Left ventricle myocardium inferior (tissue), 1 donor: ENCODE measurements around the gene ASTN2. TPM values are rescaled to one million over a fixed set of nuclear protein-coding genes. Genes with fewer than 3 reads are reported as not detected.
A peak's percentile ranks its signal among the peaks of the same experiment; 100 is the strongest.

Experiments
- DNase-seq: peaks from one replicate; pipeline ENCODE4 v3.0.0-alpha.2; 2020
- H3K27ac ChIP-seq: fragments of 200-600 bp; replicated peaks from 2 replicates; pipeline ENCODE4 v1.8.0; 2021
- H3K27me3 ChIP-seq: fragments of 200-600 bp; 2 replicates; pipeline ENCODE4 v1.8.0; 2021; ENCODE audit warnings: low read depth
- H3K36me3 ChIP-seq: fragments of 200-600 bp; 2 replicates; pipeline ENCODE4 v1.8.0; 2021
- H3K4me1 ChIP-seq: fragments of 200-600 bp; 2 replicates; pipeline ENCODE4 v1.8.0; 2021
- H3K4me3 ChIP-seq: fragments of 200-600 bp; 2 replicates; pipeline ENCODE4 v1.8.0; 2021; ENCODE audit warnings: mild to moderate bottlenecking, moderate library complexity
- H3K9me3 ChIP-seq: fragments of 200-600 bp; replicated peaks from 2 replicates; pipeline ENCODE4 v1.8.0; 2021
- CTCF ChIP-seq: fragments of 200-600 bp; IDR thresholded peaks from 2 replicates; pipeline ENCODE4 v1.8.0; 2021; ENCODE audit warnings: antibody characterized with exemption, mild to moderate bottlenecking, borderline replicate concordance
- intact Hi-C: fragments of 100-400 bp; cut with micrococcal nuclease; formaldehyde crosslinking; loops from one replicate; pipeline ENCODE4 v1.11.0; 2022
- total RNA-seq: library from RNA; stranded (reverse); fragmentation: NEBNext Ultra II Directional; extraction: Animal tissue kit (Norgen Biotek cat#: 25700); gene quantifications from one replicate; pipeline ENCODE4 v1.2.1, GENCODE V29; 2021
- donor health status: DM: no; HTN: yes; CAD: no; lungs with severe emphysema.

The ASTN2 gene
- total RNA-seq, 1 donor from 2014 or later, result 6.1 TPM

- Histone ChIP-seq H3K4me3 (no peak overlapping the region), H3K27ac (no peak overlapping the region), H3K9me3 (no peaks in the 10 kb centered on the region), H3K27me3 (no peaks in the 10 kb centered on the region), H3K4me1 (peaks cover 31% of the 10 kb centered on the region), H3K36me3 (no peaks in the 10 kb centered on the region)
- intact Hi-C loops, result no loop called here
- no peak for DNase-seq
- TF ChIP-seq CTCF, result no peak
Observed at GRCh38 chr9:116475201-116475600, 939.7 kb downstream of the ASTN2 start.

- Histone ChIP-seq H3K4me3 (no peak overlapping the region), H3K4me1 (peaks cover 26% of the 10 kb centered on the region), H3K27ac (peak overlapping the region; percentile 59), H3K9me3 (no peaks in the 10 kb centered on the region), H3K36me3 (no peaks in the 10 kb centered on the region), H3K27me3 (no peaks in the 10 kb centered on the region)
- intact Hi-C loops, result no loop called here
- no peak for TF ChIP-seq CTCF
- no peak for DNase-seq
Observed at GRCh38 chr9:116471944-116472506, 942.8 kb downstream of the ASTN2 start.

GRCh38 chr9:116471093-116471906 lies 943.6 kb downstream of the ASTN2 start:
- H3K27ac ChIP-seq, result peak overlapping the region; percentile 59
- H3K4me3 ChIP-seq, result no peak overlapping the region
- peaks cover 19% of the 10 kb centered on the region for H3K4me1 ChIP-seq
- TF ChIP-seq CTCF, result no peak
- H3K36me3 ChIP-seq, result no peaks in the 10 kb centered on the region
- intact Hi-C loops, result no loop called here
- H3K9me3 ChIP-seq, result no peaks in the 10 kb centered on the region
- peak; percentile 21 for DNase-seq
- H3K27me3 ChIP-seq, result no peaks in the 10 kb centered on the region

GRCh38 chr9:116468793-116469527 lies 945.9 kb downstream of the ASTN2 start:
- H3K4me1 ChIP-seq, result peaks cover 18% of the 10 kb centered on the region
- H3K27ac ChIP-seq, result no peak overlapping the region
- H3K27me3 ChIP-seq, result no peaks in the 10 kb centered on the region
- no peak for TF ChIP-seq CTCF
- no peaks in the 10 kb centered on the region for H3K9me3 ChIP-seq
- no peak for DNase-seq
- intact Hi-C loops, result loop anchor here (10.0 kb wide), 2 partner anchors 56 to 1254 kb away; no protein-coding TSS in a partner anchor
- H3K36me3 ChIP-seq, result no peaks in the 10 kb centered on the region
- H3K4me3 ChIP-seq, result no peak overlapping the region

- Histone ChIP-seq H3K9me3 (no peaks in the 10 kb centered on the region), H3K4me3 (no peak overlapping the region), H3K27ac (no peak overlapping the region), H3K27me3 (no peaks in the 10 kb centered on the region), H3K36me3 (no peaks in the 10 kb centered on the region), H3K4me1 (peaks cover 18% of the 10 kb centered on the region)
- intact Hi-C loops, result loop anchor here (10.0 kb wide), 2 partner anchors 56 to 1254 kb away; no protein-coding TSS in a partner anchor
- TF ChIP-seq CTCF, result no peak
- no peak for DNase-seq
Observed at GRCh38 chr9:116468369-116468768, 946.5 kb downstream of the ASTN2 start.
